CD1c-positive myeloid dendritic cell (primary cell): Measurements from ENCODE around the gene P2RX3.
"Not testable (repeated sequence)": the region's sequence is repeated elsewhere in the genome, so short reads cannot be mapped to it uniquely, and the experiment has no call there.

Experiments used
- DNase-seq: peaks from one replicate; pipeline ENCODE4 v3.0.0-alpha.2; 2016; ENCODE audit errors: extremely low spot score

P2RX3 gene

DNA sequence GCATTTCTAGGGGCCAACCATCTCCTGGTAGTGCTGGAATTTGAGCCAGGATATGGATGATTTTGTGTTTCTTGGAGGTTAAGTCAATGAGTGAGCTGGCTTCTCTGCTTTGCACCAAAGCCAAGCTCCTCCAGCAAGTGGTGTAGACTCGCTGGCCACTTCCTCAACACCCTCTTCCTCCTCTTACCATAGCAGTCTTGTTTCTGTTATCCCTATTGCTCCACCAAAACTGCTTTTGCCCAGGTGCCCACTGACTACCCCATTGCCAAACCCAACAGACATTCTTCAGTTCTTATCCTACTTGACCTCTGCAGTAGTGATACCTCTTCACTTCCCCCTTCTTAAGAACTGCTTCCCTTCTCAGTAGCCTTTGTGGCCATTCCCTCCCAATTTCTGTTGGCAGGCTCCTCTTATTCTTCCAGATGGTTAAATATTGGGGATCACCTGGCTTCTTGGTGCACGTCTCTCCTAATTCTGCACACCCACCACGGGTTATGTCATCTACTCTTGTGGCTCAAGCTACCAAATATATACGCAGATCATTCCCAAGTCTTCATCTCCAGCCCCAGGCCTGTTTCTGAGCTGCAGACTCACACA, 59.3 kb downstream of the P2RX3 start:
- DNase-seq, result peak; percentile 34

DNA sequence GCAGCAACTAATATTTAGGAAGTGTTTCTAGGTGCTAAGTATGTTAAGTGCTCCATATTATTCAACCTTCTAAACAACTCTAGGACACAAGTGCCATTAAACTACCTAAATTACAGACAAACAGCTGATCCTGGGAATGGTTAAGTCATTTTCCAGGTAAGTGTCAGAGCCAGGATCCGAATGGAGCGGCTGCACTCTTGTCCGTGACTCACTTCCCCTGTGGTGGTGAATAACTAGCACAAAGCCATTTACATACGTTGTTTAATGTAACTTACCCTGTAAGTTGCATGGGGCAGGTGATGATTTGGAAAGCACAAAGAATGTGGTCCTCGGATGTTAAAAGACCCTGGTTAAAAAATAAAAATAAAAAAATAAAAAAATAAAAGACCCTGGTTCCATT, 61.1 kb downstream of the P2RX3 start:
- DNase-seq, result no peak

DNA sequence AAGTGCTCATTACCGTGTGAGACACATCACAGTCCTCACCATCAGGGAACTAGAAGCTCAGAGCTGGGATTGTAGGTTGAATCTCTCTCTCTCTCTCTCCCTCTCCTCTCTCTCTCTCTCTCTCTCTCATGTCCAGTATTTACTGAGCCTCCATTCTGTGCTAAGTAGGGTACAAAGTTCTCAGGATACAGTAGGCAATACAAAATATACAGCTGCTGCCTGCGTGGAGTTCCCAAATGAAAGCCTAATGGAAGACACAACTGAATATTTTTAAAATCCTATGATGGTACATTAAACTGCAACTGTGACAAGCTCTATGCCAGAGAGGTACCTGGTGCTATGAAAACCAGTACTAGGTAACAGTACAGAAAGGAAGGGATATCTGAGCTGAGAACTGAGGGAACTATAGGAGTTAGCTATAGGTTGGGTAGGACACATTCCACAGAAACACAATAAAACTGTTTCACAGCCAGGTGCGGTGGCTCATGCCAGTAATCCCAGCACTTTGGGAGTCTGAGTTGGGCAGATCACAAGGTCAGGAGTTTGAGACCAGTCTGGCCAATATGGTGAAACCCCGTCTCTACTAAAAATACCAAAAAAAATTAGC, 61.9 kb downstream of the P2RX3 start:
- DNase-seq, result no peak

DNA sequence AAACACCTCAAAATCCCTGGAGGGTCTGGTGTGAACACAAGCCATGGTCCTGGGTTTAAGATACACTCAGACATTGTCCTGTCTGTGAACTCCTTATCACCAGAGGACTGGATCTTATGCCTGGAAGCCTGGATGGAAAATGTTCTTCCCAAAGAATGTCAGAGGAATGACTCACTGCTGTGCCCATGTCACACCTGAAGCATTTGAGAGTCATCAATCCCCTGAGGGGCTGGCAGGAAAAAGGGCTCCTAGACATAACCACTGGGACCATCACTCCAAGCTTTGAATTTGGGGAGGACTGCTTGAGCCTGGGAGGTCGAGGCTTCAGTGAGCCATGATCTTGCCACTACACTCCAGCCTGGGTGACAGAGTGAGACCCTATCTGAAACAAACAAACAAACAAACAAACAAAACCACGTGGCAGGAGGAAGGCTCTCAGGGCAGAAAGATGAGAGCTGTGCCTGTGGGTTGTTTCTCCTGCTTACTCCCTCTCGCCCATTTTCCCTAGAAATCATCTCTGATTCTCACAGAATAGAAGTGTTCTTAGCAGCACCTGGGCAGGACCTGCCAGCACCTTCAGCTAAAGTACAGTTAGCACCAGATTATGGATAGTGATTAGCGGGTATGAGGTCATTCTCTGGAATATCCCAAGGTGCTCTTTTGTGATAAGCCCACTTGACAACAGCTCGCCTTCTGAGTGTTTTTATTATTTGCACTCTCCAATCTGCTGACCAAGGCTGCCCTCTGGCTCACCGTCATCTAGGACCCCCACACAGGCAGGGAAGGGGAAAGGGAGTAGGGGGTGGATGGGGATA, 64.2 kb downstream of the P2RX3 start:
- no peak for DNase-seq

GRCh38 chr11:57403003-57403801, 65.0 kb downstream of the P2RX3 start:
- not testable (repeated sequence) for DNase-seq

DNA sequence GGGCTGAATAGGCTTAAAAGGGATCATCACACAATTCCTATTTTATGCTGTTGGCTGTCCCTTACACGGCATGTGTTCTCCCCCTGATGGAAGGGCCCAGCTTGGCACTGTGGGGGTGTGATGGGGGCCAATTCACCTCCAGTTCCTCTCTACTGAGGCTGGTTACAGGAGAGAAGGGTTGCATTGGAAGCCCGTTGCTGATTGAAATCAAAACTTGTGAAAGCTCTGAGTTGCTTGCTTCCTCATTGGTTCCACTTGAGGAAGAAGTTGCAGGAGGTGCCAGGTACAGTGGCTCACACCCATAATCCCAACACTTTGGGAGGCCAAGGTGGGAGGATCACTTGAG, 65.6 kb downstream of the P2RX3 start:
- DNase-seq, result peak; percentile 82

GRCh38 chr11:57405271-57405860, 67.2 kb downstream of the P2RX3 start:
- peak; percentile 85 for DNase-seq

DNA sequence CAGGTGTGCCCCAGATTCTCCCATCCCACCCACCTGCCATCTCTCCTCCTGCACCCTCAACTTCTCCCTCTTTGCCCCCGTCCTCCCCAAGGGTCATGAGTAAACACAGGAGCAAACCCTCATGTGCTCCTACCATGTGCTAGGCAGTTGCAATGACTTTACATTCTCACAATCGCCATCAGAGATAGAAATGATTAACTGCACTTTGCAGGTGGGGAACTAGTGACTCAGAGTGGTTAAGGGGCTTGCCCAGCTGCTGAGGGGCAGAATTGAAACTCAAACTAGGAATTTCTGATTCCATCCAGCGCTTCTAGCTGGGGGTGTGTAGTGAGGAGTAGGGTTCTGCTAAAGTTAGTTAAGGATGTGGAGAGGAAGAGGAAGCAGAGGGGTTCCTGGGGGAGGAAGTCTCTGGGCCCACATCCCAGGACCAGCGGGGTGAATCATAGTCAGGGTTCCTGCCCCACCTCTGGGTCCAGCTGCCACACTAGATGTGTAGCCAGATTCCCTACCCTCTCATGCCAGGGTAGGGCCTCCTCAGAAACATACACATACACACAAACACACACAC, 68.3 kb downstream of the P2RX3 start:
- peak; percentile 83 for DNase-seq

DNA sequence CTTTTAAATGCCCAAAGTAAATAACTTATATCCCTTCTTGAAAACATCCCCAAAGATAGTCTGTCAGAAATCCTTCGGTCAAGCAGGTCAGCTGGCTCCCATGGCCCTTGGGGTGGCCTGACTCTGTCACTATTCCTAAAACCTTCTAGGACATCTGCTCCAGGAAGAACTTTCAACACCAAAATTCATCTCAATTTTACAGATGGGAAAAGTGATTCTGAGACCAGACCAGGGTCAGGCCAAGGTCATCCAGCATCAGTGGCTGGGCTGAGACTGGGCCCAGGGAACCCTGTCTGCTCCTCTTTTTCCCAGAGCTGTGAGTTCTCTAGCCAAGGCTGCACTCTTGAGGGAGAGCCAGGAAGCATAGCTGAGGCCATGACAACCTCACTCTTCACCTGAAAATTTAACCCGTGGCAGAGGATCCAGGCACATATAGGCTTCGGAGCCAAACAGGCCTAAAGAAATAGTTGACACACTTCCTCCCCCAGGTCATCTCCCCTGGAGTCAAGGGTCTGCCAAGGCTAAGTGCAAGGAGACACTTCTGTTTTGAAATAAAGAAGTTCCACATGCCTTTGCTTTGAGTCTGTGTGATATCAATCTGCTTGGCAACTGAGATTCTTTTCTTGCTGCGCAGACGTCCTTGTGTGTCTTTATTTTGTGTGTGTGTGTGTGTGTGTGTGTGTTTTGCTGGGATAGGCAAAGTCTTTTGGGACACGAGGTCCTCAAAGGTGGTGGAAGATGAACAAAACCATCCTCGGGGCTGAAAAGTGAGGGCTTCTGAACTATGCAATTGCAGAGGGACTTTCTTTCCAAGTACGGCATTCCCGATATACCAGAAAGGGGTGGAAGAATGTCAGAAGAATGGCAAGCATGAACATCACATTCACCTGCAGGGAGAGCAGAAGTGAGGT, 69.1 kb downstream of the P2RX3 start:
- peak; percentile 15 for DNase-seq

- DNase-seq, result no peak
Observed at GRCh38 chr11:57407941-57408475, 69.9 kb downstream of the P2RX3 start.

DNA sequence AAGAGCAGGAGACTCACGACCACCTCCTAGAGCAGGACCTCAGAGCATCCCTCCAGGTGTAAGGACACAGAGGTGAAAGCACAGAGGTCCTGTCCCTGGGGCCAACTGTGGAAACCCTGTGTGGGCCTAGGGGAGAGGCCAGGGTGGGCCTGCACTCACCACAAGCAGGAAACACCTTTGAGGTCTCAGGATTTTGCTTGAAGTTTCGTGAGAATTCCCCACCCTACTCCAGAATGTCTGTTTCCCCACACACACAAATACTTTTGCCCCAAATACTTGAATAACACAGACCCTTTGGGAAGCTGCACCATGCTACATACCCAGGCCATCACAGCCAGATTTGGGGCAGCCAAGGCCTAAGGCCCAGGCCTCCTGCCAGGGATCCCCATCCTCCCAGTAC, 70.6 kb downstream of the P2RX3 start:
- DNase-seq, result no peak

DNA sequence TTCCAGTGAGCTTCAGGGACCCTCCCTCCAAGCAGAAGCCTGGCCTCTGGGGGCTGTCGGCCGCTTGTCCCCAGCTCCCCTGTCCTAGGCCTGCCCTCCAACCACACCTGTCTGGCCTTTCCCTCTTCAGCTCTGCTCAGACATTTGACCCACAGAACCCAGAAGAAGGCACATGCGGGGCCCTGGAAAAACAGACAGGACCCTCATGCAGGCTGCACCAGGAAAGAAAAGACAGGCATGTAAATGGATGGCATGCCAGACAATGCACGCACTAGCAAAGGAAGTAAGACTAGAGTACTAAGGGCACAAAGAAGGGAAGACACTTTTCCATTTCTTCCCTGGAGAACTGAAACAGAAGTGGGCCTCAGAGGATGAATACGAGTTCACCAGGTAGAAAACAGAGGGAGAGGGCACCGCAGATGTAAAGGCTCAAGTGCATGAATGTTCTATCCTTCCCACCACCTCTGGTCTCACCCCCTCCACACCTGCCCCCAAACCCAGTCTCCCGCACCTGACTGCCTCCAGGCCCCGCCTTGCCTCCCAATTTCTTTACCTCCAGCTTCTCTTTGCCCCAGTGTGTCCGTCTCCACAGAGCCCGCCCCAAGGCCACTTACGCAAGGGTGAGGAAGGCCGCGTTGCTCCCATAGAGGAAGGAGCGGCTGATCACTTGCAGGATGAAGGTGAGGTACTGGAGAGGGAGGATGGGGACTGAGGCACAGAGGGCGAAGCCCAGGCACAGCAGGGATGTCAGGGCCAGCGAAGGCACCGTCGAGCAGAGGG, 71.4 kb downstream of the P2RX3 start:
- DNase-seq, result no peak

- peak; percentile 39 for DNase-seq
Observed at GRCh38 chr11:57410287-57410686, 72.1 kb downstream of the P2RX3 start.

DNA sequence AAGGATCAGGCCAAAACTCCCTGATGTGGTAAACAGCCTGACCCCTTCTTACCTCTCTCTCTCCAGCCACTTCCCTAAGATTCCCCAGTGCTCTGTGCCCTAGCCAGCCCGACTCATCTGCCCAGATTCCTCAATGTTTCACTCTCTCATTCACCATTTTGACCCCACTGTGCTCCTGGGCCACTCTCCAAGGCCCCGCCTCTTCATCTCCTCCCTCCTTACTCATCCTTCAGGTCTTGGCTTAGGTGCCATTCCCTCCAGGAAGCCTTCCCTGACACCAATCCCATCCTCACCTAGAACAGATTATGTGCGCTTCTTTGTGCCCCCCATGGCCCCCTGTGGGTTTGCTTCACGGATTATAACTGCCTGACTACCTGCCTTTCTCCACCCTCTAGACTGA, 75.5 kb downstream of the P2RX3 start:
- DNase-seq, result no peak

GRCh38 chr11:57414612-57415212, 76.6 kb downstream of the P2RX3 start:
- DNase-seq, result no peak

GRCh38 chr11:57416436-57416835, 78.3 kb downstream of the P2RX3 start:
- DNase-seq, result no peak

DNA sequence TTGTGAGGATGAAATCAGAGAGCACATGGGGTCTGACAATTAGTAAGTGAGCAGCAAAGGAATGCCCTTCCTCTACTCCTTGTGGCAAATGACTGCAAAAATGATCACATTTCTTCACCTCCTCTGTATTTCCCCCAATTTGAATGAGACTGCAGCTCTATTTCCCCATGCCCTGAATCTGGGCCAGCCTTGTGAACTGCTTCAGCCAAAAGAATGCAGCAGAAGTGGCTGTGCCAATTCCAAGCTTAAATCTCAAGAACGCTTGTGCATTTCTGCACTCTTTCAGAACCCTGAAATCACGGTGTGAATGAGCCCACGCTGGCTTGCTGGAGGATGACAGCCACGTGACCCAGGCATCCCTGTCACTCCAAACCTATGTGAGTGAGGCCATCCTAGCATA, 78.9 kb downstream of the P2RX3 start:
- DNase-seq, result no peak

GRCh38 chr11:57418131-57418530, 80.0 kb downstream of the P2RX3 start:
- no peak for DNase-seq

DNA sequence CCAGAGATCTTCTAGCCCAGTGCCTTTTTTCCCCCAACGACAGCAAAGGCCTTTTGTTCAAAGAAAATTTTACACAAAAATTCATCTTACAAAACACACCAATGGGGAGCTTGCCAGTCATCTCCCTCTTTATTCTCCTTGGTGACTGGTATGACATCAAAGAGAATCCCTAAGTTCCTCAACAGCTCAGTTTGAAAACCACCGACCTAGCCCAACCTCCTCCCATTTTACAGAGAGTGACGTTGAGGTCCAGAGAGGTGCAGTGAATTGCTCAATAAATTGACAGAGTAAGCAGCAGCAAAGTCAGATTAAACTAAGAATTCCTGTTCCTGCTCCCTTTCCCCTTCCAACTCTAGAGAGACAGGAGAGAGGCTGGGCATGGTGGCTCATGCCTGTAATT, 81.0 kb downstream of the P2RX3 start:
- no peak for DNase-seq
